HL-60/S4 (cell line): Measurements from ENCODE around the gene HOXB9.

Source experiments
- in situ Hi-C: fragments of 300-500 bp; cut with MboI; formaldehyde crosslinking; loops from 2 replicates; pipeline ENCODE4 v1.14.3; 2022; ENCODE audit warnings: low sequenced_read_pairs

HOXB9 gene

DNA sequence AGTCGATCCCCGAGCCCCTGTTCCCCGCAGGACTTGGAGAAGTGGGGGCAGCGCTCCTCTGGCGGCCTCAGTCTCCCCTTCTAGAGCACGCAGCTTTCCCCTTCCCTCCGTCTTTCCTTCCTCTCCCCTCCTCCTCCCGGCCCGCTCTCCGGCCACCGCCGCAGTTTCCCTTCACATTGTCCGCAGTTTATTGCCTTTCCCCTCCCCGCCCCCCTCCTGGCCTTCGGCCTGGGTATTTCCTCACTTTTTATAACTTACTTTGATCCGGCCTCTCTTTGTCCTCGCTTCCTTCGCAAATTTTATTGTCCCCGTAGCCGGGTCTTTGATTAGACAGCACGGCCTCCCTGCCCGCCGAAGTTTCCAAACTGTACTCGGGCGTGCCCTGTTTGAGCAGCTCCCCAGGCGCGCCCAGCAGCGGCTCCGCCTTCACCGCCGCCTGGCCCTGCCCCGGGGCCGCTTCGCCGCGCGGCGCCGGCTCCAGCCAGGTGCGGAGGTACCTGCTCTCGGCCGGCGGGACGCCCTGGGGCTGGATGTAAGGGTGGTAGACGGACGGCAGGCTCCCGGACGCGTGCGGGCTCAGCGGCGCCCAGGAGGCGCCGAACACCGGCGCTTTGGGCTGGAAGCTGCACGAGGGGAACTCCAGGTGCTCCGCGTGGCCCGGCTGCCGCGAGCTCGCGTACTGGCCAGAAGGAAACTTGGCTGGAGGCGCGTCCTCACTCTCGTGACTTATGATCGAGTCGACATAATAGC lies 488 bp downstream of the HOXB9 start:
- in situ Hi-C loops = no loop called here

DNA sequence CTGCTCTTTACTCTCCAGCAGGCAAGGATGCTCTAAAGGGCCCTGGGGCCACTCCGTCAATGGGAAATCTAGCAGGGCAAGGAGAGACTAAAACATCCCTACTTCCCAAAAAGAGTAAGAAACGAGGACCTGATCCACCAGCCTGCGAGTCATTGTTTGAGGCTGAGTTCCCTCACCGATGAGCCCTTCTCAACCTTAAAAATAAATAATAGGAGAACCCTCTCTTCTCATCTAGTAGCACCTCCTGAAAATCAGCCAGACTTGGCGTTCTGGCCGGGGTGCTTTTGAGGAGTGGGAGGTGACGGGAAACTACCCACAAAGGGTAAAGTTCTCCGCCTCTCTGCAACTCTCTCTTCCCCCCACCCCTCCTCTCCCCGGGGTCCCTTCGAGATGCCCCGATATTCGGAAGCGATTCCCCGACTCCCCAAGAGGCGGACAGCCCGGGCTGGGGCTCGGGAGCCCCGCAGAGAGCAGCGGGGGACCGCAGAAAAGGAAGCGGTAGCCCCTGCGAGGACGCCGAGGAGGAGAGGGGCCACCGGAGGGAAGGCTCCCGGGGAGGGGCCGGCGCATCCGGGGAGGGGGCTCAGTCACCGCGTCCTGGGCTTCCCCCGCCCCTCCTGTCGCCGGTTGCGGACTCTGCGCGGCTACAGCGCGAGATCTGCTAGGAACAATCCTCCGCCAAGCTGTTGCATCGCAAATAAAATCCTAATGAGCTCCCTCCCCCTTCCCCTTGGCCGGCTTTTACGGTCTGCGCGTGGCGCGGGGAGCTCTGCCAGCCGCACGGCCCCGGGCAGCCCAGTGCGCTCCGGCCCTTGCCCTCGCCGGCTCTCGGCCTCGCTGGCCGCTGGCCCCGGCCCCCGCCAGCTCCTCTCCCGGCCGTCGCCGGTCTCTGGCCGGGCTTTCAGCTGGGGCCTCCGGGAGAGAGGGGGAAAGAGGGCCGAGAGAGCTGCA lies 1.3 kb downstream of the HOXB9 start:
- in situ Hi-C loops = no loop called here

DNA sequence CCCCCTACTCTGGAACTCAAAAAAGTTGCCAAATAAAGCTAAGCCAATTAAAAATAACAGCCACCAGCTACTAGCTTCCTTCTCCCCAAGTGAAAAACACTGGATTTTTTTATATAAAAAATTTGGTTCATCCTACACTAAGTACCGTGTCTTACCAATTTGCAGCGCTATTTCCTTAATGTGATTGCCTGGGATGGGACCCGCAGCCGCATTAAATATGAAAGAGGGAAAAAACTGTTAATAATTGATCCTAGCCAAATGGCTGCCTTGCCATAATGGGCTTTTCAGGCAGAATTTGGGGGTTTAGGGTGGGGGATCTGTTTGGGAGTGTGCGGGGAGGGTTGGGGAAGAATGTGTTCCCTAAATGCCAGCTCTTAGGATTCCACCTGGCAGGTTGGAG lies 2.0 kb downstream of the HOXB9 start:
- in situ Hi-C loops = no loop called here

DNA sequence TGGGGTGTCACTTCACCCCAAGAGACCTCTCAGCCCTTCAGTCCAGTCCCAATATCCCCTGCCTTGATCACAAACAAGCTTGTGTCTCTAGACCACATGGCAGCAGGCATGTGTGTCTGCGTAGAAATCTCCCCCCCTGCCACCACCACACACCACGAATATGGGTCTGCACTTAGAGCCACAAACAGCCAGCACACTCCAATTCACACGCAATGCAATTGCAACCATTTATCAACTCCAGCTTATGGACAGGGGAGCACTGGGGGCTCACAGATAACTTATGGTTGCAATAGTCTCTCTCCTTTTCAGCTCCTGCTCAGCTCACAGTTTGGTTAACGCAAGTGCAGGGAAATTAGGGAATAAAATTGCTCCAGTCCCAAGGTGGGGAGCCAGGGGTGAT lies 2.6 kb downstream of the HOXB9 start:
- in situ Hi-C loops = no loop called here

DNA sequence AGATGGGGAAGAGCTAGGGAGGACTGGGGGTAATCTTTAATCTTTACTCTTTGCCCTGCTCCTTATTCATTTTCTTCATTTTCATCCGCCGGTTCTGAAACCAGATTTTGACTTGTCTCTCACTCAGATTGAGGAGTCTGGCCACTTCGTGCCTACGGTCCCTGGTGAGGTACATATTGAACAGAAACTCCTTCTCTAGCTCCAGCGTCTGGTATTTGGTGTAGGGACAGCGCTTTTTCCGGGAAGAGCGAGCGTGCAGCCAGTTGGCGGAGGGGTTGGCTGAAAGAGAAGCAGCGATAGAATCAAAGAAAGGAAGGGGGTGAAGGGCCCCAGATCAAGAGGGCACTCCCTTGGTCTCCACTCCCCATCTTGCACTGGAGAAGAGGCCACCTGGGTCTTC lies 3.3 kb downstream of the HOXB9 start:
- in situ Hi-C loops = no loop called here

DNA sequence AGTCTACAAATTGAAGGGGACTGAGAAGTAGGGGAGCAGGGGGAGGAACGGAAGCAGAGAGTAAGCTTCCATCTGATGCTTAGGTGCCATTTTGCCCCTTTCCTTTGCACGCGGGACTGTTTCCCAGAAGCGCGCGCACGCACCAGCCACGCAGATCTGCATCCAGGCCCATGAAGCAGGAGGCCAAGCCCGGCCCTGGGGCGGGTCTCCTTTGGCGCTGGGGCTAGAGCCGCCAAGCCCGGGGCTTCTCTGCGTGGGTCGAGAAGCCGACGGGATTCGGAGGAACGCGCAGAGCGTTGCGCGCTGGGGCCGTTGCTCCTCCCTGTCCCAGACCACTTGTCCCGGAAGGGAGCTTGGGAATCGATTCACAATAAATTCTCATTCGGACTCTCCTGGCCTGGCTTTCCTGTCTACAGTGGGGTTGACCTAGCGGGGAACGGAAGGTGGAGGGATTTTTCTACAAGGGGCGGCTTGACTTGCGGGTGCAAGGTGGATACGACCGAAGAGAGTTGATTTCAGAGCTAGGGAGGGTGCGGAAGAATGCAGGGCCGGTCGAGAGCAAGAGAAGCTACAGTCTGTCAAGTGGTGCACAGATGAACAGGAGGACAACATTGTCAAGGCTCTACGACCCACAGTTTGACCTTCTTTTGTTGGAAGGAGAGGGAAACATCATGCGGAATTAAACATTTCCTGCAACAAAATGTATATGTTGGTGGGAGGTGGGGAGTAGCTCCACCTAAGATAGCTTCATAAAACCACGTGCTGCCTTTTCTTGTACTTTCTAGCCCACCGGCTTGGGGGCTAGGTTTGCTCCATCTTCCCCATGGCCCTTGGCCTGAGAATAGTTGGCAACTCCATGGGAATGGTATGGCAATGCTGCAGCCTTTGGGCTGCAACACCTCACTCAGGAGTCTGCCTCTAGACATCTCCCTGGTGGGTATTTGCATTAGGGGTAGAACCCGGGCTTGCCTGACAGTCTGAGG lies 4.5 kb downstream of the HOXB9 start:
- in situ Hi-C loops = no loop called here

DNA sequence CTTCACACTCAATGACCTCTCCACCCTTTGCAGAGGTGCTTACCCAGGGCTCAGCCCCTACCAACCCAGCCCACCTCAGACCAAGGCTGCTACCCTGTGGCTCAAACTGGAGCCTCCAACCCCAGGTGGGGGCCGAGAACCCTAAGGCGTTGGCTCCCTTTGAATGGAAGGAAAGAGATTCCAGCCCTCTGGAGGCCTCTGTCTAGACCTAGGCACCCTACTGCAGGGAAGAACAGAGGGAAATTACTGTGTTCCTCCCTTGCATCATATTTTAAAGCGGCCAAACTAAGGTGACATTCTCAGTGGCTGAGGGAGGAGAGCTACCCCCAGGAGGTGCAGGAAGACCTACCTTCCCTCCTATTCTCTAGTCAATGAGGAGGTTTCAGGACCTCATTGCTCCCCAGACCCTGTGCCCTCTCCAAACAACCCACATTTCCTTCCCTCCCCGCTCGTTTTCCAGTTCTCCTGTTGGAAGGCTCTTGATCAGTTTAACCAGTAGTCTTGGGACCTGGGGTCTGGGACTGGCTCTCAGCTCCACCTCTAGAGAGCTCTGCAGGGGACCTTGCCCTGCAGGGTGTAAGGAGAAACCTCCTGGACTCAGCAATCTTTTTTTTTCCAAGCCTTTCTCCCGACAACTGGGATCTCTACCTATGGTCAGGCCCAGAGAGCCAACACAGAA lies 5.6 kb downstream of the HOXB9 start:
- in situ Hi-C loops = no loop called here

DNA sequence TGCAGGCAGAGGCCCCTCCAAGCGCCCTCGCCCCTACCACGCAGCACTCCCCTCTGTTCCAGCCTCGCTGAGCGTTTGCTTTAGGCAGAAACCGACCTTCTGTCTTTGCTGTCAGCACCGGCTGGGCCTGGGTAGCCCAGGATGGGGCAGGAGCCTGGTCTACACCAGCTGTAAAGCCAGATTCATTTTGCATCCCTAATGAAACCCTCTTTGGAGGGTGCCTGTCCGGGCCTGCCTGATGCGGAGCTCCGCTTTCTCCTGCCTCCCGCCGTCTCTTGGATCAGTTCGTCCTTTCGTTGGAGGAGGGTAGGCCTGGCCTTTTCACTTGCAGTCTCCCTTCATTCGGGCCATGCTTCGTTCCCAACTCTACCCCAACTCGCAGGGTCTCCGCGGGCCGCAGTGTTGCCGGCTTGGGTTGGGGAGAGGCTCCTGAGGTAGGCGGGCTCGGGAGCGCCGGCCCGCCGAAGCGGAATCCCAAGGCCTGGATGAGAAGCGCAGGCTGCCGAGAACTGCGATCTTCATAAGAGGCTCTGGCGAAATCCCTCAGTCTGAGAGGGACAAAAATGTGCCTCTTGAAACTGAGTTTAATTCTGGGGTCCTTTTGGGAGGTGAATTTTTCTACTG lies 6.2 kb downstream of the HOXB9 start:
- in situ Hi-C loops = no loop called here

DNA sequence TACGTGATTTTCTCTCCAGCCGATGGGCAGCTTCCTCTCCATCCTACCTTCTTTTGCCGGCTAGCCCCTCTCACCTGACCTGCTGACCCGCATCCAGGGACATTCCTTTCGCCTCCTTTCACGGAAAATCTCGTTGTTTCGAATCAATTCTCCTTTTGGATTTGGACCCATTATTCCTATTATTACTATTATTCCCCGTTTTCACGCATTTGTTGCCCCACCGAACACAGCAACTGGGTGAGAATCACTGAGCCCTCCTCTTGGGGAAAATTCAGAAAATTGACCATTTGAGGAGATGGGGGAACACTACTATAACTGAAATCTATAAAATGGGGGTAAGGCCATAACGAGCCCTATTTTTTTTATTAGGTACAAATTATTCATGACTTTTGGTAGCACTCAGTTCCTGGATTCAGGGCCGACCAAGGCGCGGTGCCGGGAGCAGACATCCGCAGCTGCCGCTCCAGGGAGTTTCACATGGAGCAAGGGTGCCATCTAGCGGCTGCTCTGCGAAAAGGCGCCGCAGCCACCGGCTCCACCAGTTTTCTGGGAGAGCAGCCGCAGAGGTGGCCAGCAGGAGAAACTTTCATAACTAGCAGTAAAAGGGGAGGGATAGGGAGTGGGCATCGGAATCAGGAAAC lies 7.8 kb downstream of the HOXB9 start:
- in situ Hi-C loops = no loop called here

DNA sequence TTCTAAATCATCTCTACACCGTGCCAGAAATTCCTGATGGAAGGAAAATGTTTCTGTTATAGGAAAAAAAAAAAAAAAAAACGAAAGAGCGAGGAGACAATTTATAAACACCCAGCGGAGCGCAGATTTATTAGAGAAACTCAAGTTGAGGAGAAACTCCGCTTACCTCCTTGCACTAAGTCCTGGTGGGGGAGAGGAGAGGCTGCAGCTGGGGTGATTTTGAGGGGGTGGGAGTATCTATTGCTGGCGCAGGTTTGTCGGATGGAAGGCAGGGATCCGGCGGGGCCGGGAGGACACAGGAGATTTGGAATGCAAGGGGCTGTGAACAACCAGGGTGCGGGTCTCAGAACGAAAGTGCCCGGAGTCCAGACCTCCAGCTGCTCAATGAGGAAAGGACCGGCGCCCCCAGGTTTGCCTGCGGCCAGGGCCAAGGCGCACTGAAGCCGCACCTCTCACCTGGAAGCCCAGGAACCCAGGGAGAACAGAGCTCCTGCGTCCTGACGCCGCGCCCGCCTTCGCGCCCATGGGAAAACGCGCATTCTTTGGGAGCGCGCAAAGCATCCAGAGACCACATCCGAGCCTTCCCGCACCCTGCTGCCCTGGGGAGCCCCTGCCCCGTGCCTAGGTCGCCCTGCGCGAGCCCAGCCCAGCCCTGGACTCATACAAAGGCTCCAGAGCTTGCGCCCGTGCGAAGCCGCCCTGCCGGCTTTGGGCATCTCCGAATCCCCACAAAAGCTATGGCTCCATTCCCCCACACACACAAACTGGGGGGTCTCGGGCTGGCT lies 8.5 kb downstream of the HOXB9 start:
- in situ Hi-C loops = no loop called here

DNA sequence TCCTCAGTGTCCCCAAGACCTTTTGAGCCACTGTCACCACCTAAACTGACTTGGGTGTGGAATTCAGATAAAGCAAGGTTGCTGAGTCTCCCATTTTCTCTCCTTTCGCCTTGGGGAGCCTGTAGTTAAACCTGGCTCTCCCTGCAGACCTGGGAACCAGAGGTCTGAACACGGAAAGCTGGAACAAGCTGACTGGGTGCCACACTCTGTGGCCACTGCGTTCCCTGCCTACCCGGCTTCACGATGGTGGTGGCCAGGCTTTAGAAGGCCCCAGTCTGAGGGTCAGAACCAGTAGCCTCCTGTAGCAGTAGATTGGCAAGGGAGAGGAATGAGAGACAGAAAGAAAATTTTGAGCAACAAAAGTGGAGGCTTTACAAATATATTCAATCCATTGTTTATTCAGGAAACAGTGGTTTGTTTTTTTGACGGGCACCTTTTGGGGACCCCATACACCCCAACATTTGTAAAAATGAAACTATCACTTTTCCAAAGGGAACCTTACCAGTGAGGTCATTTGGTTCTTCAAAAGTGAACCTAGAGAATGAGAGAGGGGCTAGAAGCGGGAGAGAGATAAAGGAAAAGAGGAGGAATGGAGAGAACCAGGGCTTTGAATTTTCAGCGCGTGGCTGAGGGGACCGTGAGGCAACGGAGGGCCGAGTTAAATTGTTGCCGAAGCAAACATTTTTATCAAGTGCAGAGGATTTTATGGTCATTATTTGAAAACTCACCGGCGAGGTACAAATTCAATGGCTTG lies 9.3 kb downstream of the HOXB9 start:
- in situ Hi-C loops = no loop called here

DNA sequence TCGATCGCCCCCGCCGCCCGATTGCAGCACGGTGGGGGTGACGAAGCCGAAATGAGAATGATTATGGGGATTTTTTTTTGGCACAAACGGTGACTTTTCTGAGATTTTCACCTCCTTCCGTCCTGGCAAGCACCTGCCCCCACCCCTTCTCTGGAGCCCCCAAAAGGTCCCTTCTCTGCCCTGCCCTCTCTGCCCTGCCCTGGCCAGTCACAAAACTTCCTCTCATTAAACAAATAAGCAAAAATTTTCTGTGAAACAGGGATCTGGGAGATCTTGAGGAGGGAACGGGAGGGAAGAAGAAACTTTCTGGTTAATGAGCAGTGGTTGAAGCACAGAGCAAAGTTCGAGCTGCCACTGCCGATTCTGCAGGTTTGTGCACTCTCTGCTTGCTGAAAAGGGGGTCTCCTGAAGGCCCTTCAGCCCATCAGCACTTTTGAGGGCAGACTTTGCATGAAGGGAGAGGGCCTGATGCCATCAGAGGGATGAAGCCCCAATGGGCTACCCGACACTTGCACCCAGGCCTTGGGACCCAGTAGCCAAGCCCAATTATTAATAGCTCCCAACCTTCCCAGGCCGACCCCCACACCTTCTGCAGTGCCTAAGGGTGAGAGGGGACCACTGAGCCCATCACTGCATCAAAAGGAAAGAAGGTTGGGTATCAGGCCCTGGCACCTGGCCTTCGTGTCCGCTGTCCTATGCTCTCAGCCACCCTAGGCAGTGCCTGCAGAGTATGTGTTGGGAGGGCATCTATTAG lies 10.0 kb downstream of the HOXB9 start:
- in situ Hi-C loops = no loop called here

DNA sequence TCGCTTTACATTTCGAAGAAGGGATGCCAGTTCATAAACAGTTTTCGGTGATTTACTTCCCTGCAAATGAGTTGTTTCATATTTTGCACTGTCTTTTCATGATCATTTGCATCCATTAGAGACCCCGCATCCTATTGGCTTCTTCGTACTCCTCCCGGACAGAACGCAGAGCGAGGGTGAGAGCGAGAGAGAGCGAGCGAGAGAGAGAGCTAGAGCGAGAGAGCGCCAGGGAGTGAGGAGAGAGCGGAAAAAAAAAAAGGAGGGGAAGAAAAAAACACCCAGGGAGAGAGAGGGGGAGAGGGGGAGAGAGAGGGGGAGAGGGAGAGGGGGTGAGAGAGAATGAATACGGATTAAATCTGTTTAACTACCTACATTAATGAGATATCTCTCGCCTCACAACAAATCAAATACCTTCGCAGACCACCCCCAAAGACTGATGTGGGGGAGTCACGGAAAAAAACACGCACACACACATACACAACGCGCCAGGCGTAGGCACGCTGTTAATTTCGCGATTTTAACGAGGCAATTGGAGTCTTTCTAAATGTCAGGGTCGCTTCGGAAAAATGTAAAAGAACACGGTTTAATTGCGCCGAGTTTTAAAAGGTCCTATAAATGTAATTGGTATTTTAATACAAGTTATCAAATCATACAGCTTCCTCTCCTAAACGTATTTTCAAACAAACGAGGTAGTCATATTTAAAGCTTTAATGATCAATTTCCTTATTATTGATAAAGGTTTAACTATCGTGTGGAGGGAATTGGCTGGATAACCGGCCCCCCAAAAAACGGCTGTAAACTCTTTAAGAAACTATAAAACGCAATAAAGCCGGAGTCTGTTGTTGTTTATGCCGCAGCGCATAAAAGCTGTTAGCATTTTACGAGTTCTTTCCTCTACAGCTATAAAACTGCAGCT lies 10.9 kb downstream of the HOXB9 start, which contains the start of gene HOXB8:
Gene HOXB8, minus strand, starts transcription at position 246 of the 916 bp plus-strand sequence. CDS start 588 bp downstream, outside the sequence.
- in situ Hi-C loops = no loop called here

DNA sequence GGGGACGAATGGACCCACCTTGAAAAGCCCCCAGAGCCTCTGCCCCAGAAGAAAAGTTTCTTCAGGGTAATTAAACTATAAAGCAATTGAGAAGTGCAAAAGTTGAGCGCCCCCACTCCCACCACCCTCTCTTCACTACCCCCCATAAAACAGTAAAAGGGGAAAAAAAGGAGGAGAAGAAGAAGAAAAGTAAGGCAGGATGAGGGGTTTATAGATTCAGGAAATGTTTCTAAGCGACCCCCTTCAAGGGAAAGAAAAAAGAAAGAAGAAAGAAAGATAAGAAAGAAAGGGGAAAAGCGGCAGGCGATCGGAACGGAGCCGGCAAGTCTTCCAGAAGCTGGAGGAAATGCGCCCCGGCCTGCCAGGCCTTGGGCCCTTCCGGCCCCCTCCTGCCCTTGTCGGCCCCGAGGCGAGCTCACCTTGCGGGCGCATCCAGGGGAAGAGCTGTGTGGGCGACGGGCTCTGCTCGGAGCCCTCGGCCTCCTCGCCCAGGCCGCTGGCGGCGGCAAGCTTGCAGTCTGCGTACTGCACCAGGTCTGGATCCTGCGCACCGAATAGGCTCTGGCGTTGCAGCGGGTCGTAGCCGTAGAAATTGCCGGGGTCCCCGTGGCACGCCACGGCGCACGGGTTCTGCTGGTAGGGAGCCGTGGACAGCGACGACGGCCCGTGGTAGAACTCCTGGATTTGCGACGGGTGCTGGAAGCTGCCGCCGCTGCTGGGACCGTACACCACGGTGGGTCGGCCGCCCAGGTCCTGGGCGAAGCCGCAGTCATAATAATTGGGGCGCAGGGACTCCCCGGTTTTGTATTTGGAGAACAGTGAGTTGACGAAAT lies 12.1 kb downstream of the HOXB9 start:
- in situ Hi-C loops = no loop called here
